IMR-90 (cell line): ENCODE data around the gene DSTYK. TPM values are rescaled to one million over a fixed set of nuclear protein-coding genes. Genes with fewer than 3 reads are reported as not detected.

ENCODE experiments used
- ATAC-seq: fragments of 200-7000 bp; cut with Tn5 transposase; 2 replicates; pipeline ENCODE4 v1.9.1; 2020; ENCODE audit warnings: low read depth, mild to moderate bottlenecking, moderate library complexity
- BruUV-seq: library from RNA; stranded (reverse); fragments of 400-500 nt; replicated peaks from 2 replicates; lab custom pipeline; 2021; lab: Mats Ljungman, UMichigan
- CTCF ChIA-PET: fragments of 300-600 bp; formaldehyde crosslinking; extraction: SDS; loops from one replicate; lab custom pipeline; 2021; ENCODE audit warnings: antibody characterized with exemption; lab: Yijun Ruan, JAX
- POLR2A ChIA-PET: fragments of 300-600 bp; sonication (Branson Sonifier 250); formaldehyde crosslinking; loops from one replicate; lab custom pipeline; 2022; ENCODE audit warnings: antibody characterized with exemption; ENCODE audit not compliant: unreplicated experiment; lab: Charles Lee
- DNase-seq: peaks from one replicate; pipeline ENCODE4 v3.0.0; 2013
- H2AFZ ChIP-seq: replicated peaks from 2 replicates; pipeline ENCODE3; 2013; ENCODE audit warnings: low read length, mild to moderate bottlenecking; ENCODE audit not compliant: poor library complexity
- H2AK5ac ChIP-seq: 2 replicates; pipeline ENCODE4 v1.6.1; 2013; ENCODE audit warnings: low read depth, low read length, inconsistent platforms
- H2AK9ac ChIP-seq: replicated peaks from 2 replicates; pipeline ENCODE3; 2013; ENCODE audit warnings: mild to moderate bottlenecking, low read depth, low read length, moderate library complexity; ENCODE audit not compliant: poor library complexity
- H2BK120ac ChIP-seq: 2 replicates; pipeline ENCODE4 v1.6.1; 2013; ENCODE audit warnings: low read depth, low read length, inconsistent platforms
- H2BK15ac ChIP-seq: 3 replicates; pipeline ENCODE4 v1.6.1; 2013; ENCODE audit warnings: low read depth, low read length, inconsistent platforms
- H2BK20ac ChIP-seq: 2 replicates; pipeline ENCODE4 v1.6.1; 2013; ENCODE audit warnings: low read depth, mild to moderate bottlenecking, inconsistent platforms, low read length, moderate library complexity
- H2BK5ac ChIP-seq: 2 replicates; pipeline ENCODE4 v1.6.1; 2013; ENCODE audit warnings: mild to moderate bottlenecking, low read depth, low read length, inconsistent platforms; ENCODE audit not compliant: poor library complexity, severe bottlenecking
- H3K14ac ChIP-seq: replicated peaks from 2 replicates; pipeline ENCODE4 v1.6.1; 2013; ENCODE audit warnings: low read depth, low read length, inconsistent platforms
- H3K18ac ChIP-seq: 2 replicates; pipeline ENCODE4 v1.6.1; 2013; ENCODE audit warnings: low read depth, low read length, control low read depth
- H3K23ac ChIP-seq: 2 replicates; pipeline ENCODE4 v1.6.1; 2013; ENCODE audit warnings: low read depth, low read length, inconsistent platforms
- H3K27ac ChIP-seq: 2 replicates; pipeline ENCODE4 v1.5.1; 2013; ENCODE audit warnings: mild to moderate bottlenecking, control low read depth, low read length; ENCODE audit not compliant: insufficient read depth
- H3K27me3 ChIP-seq: 2 replicates; pipeline ENCODE4 v1.6.1; 2013; ENCODE audit warnings: low read length; ENCODE audit not compliant: control insufficient read depth, insufficient read depth
- H3K36me3 ChIP-seq: 2 replicates; pipeline ENCODE4 v1.6.1; 2013; ENCODE audit warnings: low read length, mixed read lengths; ENCODE audit not compliant: control insufficient read depth, insufficient read depth
- H3K4ac ChIP-seq: 2 replicates; pipeline ENCODE4 v1.6.1; 2013; ENCODE audit warnings: low read depth, low read length, inconsistent platforms
- H3K4me1 ChIP-seq: 2 replicates; pipeline ENCODE4 v1.6.1; 2013; ENCODE audit warnings: low read length, mixed read lengths; ENCODE audit not compliant: control insufficient read depth, insufficient read depth
- H3K4me2 ChIP-seq: 2 replicates; pipeline ENCODE4 v1.6.1; 2013; ENCODE audit warnings: low read depth, mild to moderate bottlenecking, control low read depth, low read length, moderate library complexity
- H3K4me3 ChIP-seq: 2 replicates; pipeline ENCODE4 v1.5.1; 2013; ENCODE audit warnings: low read depth, mild to moderate bottlenecking, control low read depth, low read length, moderate library complexity; ENCODE audit not compliant: insufficient read depth
- H3K56ac ChIP-seq: 2 replicates; pipeline ENCODE4 v1.6.1; 2013; ENCODE audit warnings: low read length, inconsistent platforms; ENCODE audit not compliant: insufficient read depth; ENCODE audit errors: extremely low read depth
- H3K79me1 ChIP-seq, 2 experiments: 2 replicates each; pipeline ENCODE4 v1.6.1; 2013; ENCODE audit warnings: low read length in 2 of 2, inconsistent platforms in 1 of 2, low read depth in 1 of 2
- H3K9ac ChIP-seq: 2 replicates; pipeline ENCODE4 v1.6.1; 2013; ENCODE audit warnings: low read depth, low read length, control low read depth
- H3K9me1 ChIP-seq: 2 replicates; pipeline ENCODE4 v1.6.1; 2013; ENCODE audit warnings: low read length, inconsistent platforms; ENCODE audit not compliant: insufficient read depth
- H3K9me3 ChIP-seq: 2 replicates; pipeline ENCODE4 v1.6.1; 2013; ENCODE audit warnings: low read length; ENCODE audit not compliant: control insufficient read depth, insufficient read depth
- H4K20me1 ChIP-seq: 2 replicates; pipeline ENCODE4 v1.6.1; 2013; ENCODE audit warnings: low read length, inconsistent platforms; ENCODE audit not compliant: insufficient read depth
- H4K5ac ChIP-seq: 2 replicates; pipeline ENCODE4 v1.6.1; 2013; ENCODE audit warnings: mild to moderate bottlenecking, low read depth, low read length, control low read depth
- H4K8ac ChIP-seq, 2 experiments: 2 replicates each; pipeline ENCODE4 v1.6.1; 2013; ENCODE audit warnings: low read depth in 2 of 2, low read length in 2 of 2, control low read depth in 1 of 2, inconsistent platforms in 1 of 2
- H4K91ac ChIP-seq: 2 replicates; pipeline ENCODE4 v1.6.1; 2013; ENCODE audit warnings: low read depth, low read length, inconsistent platforms; ENCODE audit not compliant: insufficient read depth
- CHD1 ChIP-seq: IDR thresholded peaks from 2 replicates; pipeline ENCODE4 v1.6.1; 2012; ENCODE audit warnings: low read depth, low read length, improper control_type of control experiment
- FOS ChIP-seq: fragments of 150-350 bp; IDR thresholded peaks from 2 replicates; pipeline ENCODE4 v1.6.1; 2016; ENCODE audit warnings: low read depth, low read length
- MAFK ChIP-seq: IDR thresholded peaks from 2 replicates; pipeline ENCODE4 v1.6.1; 2012; ENCODE audit warnings: low read depth, low read length, improper control_type of control experiment
- MXI1 ChIP-seq: IDR thresholded peaks from 2 replicates; pipeline ENCODE4 v1.6.1; 2012; ENCODE audit warnings: low read depth, mild to moderate bottlenecking, low read length, moderate library complexity, borderline replicate concordance
- NFE2L2 ChIP-seq: fragments of 150-350 bp; IDR thresholded peaks from 2 replicates; pipeline ENCODE4 v1.6.1; 2016; ENCODE audit warnings: low read depth, mild to moderate bottlenecking, low read length
- RAD21 ChIP-seq: IDR thresholded peaks from 2 replicates; pipeline ENCODE4 v1.6.1; 2012; ENCODE audit warnings: low read length, improper control_type of control experiment
- RCOR1 ChIP-seq: IDR thresholded peaks from 2 replicates; pipeline ENCODE4 v1.6.1; 2012; ENCODE audit warnings: mild to moderate bottlenecking, low read length, improper control_type of control experiment; ENCODE audit not compliant: insufficient replicate concordance
- RFX5 ChIP-seq: IDR thresholded peaks from 2 replicates; pipeline ENCODE4 v1.8.0; 2012; ENCODE audit warnings: low read depth, mild to moderate bottlenecking, low read length, moderate library complexity
- WGBS, 2 experiments: methylation state at CpG; one replicate each; pipeline versions ENCODE4 v1.1.5 to v1.1.7; 2013; ENCODE audit warnings: missing lambda C conversion rate in 2 of 2; ENCODE audit not compliant: insufficient read length in 1 of 2; ENCODE audit errors: extremely low coverage in 2 of 2; 5-methylcytosine and 5-hydroxymethylcytosine counted together
- dilution Hi-C: fragments of 300-500 bp; cut with HindIII; formaldehyde crosslinking; loops from one replicate; pipeline ENCODE4 v1.14.3; 2018; ENCODE audit warnings: low sequenced_read_pairs; ENCODE audit not compliant: unreplicated experiment
- in situ Hi-C: fragments of 300-500 bp; cut with MboI; formaldehyde crosslinking; loops from 3 replicates; pipeline ENCODE4 v1.14.3; 2019; ENCODE audit warnings: low sequenced_read_pairs, inconsistent platforms, mixed read lengths
- intact Hi-C: fragments of 100-400 bp; cut with micrococcal nuclease; formaldehyde crosslinking; loops from 2 replicates; pipeline ENCODE4 v1.10.0; 2022
- polyA plus RNA-seq, 3 experiments: library from polyadenylated mRNA; depleted of rRNA; stranded (reverse); fragments of >200 nt; gene quantifications; 2 replicates each; pipeline ENCODE4 v1.2.3, GENCODE V29; 2012; ENCODE audit warnings: low replicate concordance in 1 of 3
- total RNA-seq: library from RNA; depleted of rRNA; stranded (reverse); fragments of >200 nt; gene quantifications from 2 replicates; pipeline ENCODE4 v1.2.3, GENCODE V29; 2012
- TF ChIP-seq, protein P1 (sequence below): fragments of 150-350 bp; IDR thresholded peaks from 2 replicates; pipeline ENCODE4 v1.6.1; 2017; ENCODE audit warnings: mild to moderate bottlenecking, antibody characterized with exemption, low read length, low read depth
- TF ChIP-seq, protein P2 (sequence below): fragments of 150-350 bp; IDR thresholded peaks from 2 replicates; pipeline ENCODE4 v1.6.1; 2016; ENCODE audit warnings: low read depth, mild to moderate bottlenecking, low read length, moderate library complexity, borderline replicate concordance

DSTYK gene
- total and polyA plus RNA-seq, 2 of the 4 experiments (the other 2 are of a cell fraction) = 8.0 to 18.3 TPM

DNA sequence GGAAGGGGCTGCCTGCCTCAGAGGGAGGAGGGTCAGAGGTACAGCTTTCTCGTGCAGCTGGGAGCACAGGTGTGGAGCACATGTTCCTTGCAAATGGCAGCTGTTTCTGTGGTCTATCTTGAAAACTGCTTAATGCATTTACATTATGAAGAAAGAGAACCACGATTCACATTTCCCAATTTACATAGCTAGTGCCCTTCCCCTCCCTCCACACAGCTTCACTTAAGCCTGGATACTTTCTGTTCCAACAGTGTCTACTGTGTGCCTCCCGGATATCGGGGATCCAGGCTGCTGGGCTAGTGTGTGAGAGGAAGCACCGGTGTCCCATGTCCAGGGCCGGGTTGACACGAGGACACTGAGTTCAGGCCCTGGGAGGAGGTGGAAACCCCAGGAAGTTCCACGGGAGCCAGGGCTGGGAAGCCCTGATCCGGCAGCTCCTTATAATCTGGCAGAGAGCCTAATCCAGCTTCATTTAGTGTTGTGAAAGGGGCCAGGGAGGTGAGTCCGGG lies 47.9 kb upstream of the DSTYK start (continued):
- no peak for TF ChIP-seq MAFK

DNA sequence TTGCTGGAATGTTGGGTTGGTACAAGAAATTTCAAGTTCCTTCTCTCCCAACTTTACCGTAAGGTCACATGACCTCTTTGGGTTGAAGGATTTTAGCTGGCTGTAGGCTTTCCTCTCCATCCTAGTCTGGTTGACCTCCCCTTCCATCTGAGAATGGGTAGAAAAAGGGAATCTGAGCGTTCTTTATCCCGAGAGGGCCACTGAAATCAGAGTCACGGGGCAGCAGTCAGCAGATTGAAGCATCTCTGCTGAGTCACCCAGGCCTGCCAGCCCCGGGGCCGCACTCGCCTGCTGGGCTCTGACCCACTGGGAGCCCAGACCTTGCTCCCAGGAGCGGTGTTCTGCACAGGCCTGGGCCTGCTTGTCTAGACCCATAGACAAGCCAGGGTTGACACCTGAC lies 47.2 kb upstream of the DSTYK start:
- Histone ChIP-seq H3K4me1 (peaks cover 26% of the 10 kb centered on the region), H4K91ac (peak overlapping the region; percentile 20), H4K8ac (peak overlapping the region in 1 of 2 experiments; percentile 80; a peak in 2 of 4 replicates), H4K20me1 (no peaks in the 10 kb centered on the region), H3K9me3 (no peaks in the 10 kb centered on the region), H3K36me3 (no peaks in the 10 kb centered on the region), H3K27ac (no peak overlapping the region), H4K5ac (peak overlapping the region; percentile 51; the same call in 1 of the 2 replicates), H3K4ac (peak overlapping the region; percentile 73), H3K9ac (no peak overlapping the region), H3K79me1 (peaks cover 0 to 20% of the 10 kb centered on the region in 2 experiments; a peak in 2 of 4 replicates), H3K27me3 (no peaks in the 10 kb centered on the region), H3K14ac (peak overlapping the region; percentile 86), H3K18ac (peak overlapping the region; percentile 64; the same call in 1 of the 2 replicates), H2BK120ac (peak overlapping the region; percentile 67; the same call in 1 of the 2 replicates), H3K9me1 (peaks cover 31% of the 10 kb centered on the region), H2BK15ac (no peak overlapping the region; the same call in 2 of the 3 replicates), H3K56ac (no peak overlapping the region), H2BK5ac (peak overlapping the region; percentile 19), H2AK9ac (peak overlapping the region; percentile 81), H3K4me3 (no peak overlapping the region), H2BK20ac (peak overlapping the region; percentile 31; the same call in 1 of the 2 replicates), H2AFZ (peak overlapping the region; percentile 71), H3K23ac (peak overlapping the region; percentile 49; the same call in 1 of the 2 replicates), H2AK5ac (peak overlapping the region; percentile 43; the same call in 1 of the 2 replicates), H3K4me2 (no peak overlapping the region)
- no TSS peak for BruUV-seq
- intact Hi-C loops = no loop called here
- ChIA-PET CTCF (interaction anchor here (0.5 to 1.9 kb wide), 3 partner anchors 13 to 67 kb away, joined by 3 to 6 read pairs (median 5); no protein-coding TSS in a partner anchor), POLR2A (interaction anchor here (0.6 kb wide), 2 partner anchors 53 to 876 kb away, joined by 3 read pairs; no protein-coding TSS in a partner anchor)
- no CpG with 5 or more reads among the region's 8 CpGs for WGBS, 2 experiments
- TF ChIP-seq, protein P1, sequence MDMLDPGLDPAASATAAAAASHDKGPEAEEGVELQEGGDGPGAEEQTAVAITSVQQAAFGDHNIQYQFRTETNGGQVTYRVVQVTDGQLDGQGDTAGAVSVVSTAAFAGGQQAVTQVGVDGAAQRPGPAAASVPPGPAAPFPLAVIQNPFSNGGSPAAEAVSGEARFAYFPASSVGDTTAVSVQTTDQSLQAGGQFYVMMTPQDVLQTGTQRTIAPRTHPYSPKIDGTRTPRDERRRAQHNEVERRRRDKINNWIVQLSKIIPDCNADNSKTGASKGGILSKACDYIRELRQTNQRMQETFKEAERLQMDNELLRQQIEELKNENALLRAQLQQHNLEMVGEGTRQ = peak; percentile 48; the same call in 1 of the 2 replicates
- peak; percentile 51; the same call in 1 of the 2 replicates for TF ChIP-seq MAFK
- 0 out of 2 replicates have a peak, but pooled peaks have one; percentile 2 for TF ChIP-seq FOS
- TF ChIP-seq RFX5 = no peak
- no peak for TF ChIP-seq RCOR1
- TF ChIP-seq MXI1 = no peak
- peak; percentile 70; the same call in 1 of the 2 replicates for TF ChIP-seq NFE2L2
- TF ChIP-seq, protein P2, sequence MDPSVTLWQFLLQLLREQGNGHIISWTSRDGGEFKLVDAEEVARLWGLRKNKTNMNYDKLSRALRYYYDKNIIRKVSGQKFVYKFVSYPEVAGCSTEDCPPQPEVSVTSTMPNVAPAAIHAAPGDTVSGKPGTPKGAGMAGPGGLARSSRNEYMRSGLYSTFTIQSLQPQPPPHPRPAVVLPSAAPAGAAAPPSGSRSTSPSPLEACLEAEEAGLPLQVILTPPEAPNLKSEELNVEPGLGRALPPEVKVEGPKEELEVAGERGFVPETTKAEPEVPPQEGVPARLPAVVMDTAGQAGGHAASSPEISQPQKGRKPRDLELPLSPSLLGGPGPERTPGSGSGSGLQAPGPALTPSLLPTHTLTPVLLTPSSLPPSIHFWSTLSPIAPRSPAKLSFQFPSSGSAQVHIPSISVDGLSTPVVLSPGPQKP = no peak
- no peak for TF ChIP-seq RAD21
- no peak for TF ChIP-seq CHD1
- ATAC-seq (0 out of 2 replicates have a peak, but pooled peaks have one; percentile 20), DNase-seq (peak; percentile 51)
- in situ Hi-C loops = loop anchor here (5.0 to 25.0 kb wide), 2 partner anchors 281 to 446 kb away; no protein-coding TSS in a partner anchor
- dilution Hi-C loops = no loop called here
